Adrenal gland (tissue), 5 donors: ENCODE measurements around the gene PLA2R1.

Experiments used
- CTCF ChIP-seq, 6 experiments: fragments of 450-650 bp in 4 of 6; fragments of 200-600 bp in 2 of 6; sonication (generic) in 1 of 6; IDR thresholded peaks; 1 replicate in 5 of 6; 2 replicates in 1 of 6; pipeline versions ENCODE4 v1.5.1 to v1.8.0; 2016 to 2021; ENCODE audit warnings: antibody characterized with exemption in 6 of 6, mild to moderate bottlenecking in 2 of 6, moderate library complexity in 1 of 6
- POLR2A ChIP-seq, 2 donors: fragments of 450-650 bp; IDR thresholded peaks; one replicate each; pipeline ENCODE4 v1.6.1; 2017; ENCODE audit warnings: antibody characterized with exemption in 2 of 2, mild to moderate bottlenecking in 2 of 2, moderate library complexity in 1 of 2
- donor health status: DM: no; HTN: no; CAD: no.

GRCh38 chr2:160019374-160020090 is 42.9 kb downstream of the PLA2R1 start:
- no peak for TF ChIP-seq POLR2A (IDR thresholded peaks at IDR 0.05)
- TF ChIP-seq CTCF (IDR thresholded peaks at IDR 0.05), result no peak
